GM12891 (cell line): ENCODE data around the gene PIP4K2A.

Experiments used
- DNase-seq: peaks from one replicate; pipeline ENCODE4 v3.0.0; 2011; ENCODE audit warnings: low spot score; ENCODE audit not compliant: insufficient read length
- FAIRE-seq: peaks from 2 replicates; lab custom pipeline; 2011; peaks lifted over from hg19 to GRCh38; lab: Jason Lieb, UNC
- PAX5 ChIP-seq: IDR thresholded peaks from 2 replicates; pipeline ENCODE4 v1.6.1; 2011; ENCODE audit warnings: low read length, moderate library complexity, mild to moderate bottlenecking; ENCODE audit not compliant: insufficient read depth, severe bottlenecking
- POLR2A ChIP-seq: IDR thresholded peaks from 2 replicates; pipeline ENCODE4 v1.6.1; 2011; ENCODE audit warnings: low read depth, low read length, control low read depth
- POLR2AphosphoS5 ChIP-seq: IDR thresholded peaks from 2 replicates; pipeline ENCODE4 v1.6.1; 2011; ENCODE audit warnings: low read depth, low read length, control low read depth
- POU2F2 ChIP-seq: IDR thresholded peaks from 2 replicates; pipeline ENCODE4 v1.6.1; 2011; ENCODE audit warnings: low read depth, mild to moderate bottlenecking, control low read depth, low read length, moderate library complexity
- SPI1 ChIP-seq: IDR thresholded peaks from 2 replicates; pipeline ENCODE4 v1.6.1; 2011; ENCODE audit warnings: low read depth, low read length, control low read depth
- TAF1 ChIP-seq: IDR thresholded peaks from 2 replicates; pipeline ENCODE4 v1.6.1; 2011; ENCODE audit warnings: low read depth, low read length, control low read depth

PIP4K2A gene

GRCh38 chr10:22658745-22659410 is 55.5 kb downstream of the PIP4K2A start:
- TF ChIP-seq TAF1 (no peak), POLR2AphosphoS5 (no peak), SPI1 (no peak), POU2F2 (no peak), POLR2A (no peak), PAX5 (no peak)
- no peak for DNase-seq
- FAIRE-seq: no peak

- FAIRE-seq (no peak), DNase-seq (no peak)
- TF ChIP-seq POLR2AphosphoS5: no peak
- no peak for TF ChIP-seq POU2F2
- no peak for TF ChIP-seq SPI1
- TF ChIP-seq POLR2A: no peak
- no peak for TF ChIP-seq TAF1
- no peak for TF ChIP-seq PAX5
Measured at GRCh38 chr10:22657566-22658225, 56.7 kb downstream of the PIP4K2A start.

GRCh38 chr10:22657024-22657423 is 57.4 kb downstream of the PIP4K2A start:
- FAIRE-seq (no peak), DNase-seq (no peak)
- TF ChIP-seq POU2F2: no peak
- TF ChIP-seq SPI1: no peak
- TF ChIP-seq POLR2A: no peak
- no peak for TF ChIP-seq POLR2AphosphoS5
- no peak for TF ChIP-seq TAF1
- TF ChIP-seq PAX5: no peak

GRCh38 chr10:22656036-22656435 is 58.3 kb downstream of the PIP4K2A start:
- DNase-seq (no peak), FAIRE-seq (no peak)

GRCh38 chr10:22655312-22655981 is 58.9 kb downstream of the PIP4K2A start:
- no peak for DNase-seq
- no peak for TF ChIP-seq POLR2AphosphoS5
- no peak for TF ChIP-seq POLR2A
- TF ChIP-seq TAF1: no peak
- no peak for TF ChIP-seq SPI1
- TF ChIP-seq POU2F2: no peak
- TF ChIP-seq PAX5: no peak

More at GRCh38 chr10:22656036-22656435, 58.3 kb downstream of the PIP4K2A start:
- TF ChIP-seq SPI1 (no peak), PAX5 (no peak), TAF1 (no peak), POLR2A (no peak), POLR2AphosphoS5 (no peak), POU2F2 (no peak)

GRCh38 chr10:22652988-22653481 is 61.3 kb downstream of the PIP4K2A start:
- FAIRE-seq: peak; percentile 26
- no peak for DNase-seq
- TF ChIP-seq PAX5 (no peak), TAF1 (no peak), POLR2A (no peak), POU2F2 (no peak), SPI1 (peak; percentile 49; the same call in 1 of the 2 replicates), POLR2AphosphoS5 (no peak)

More at GRCh38 chr10:22655312-22655981, 58.9 kb downstream of the PIP4K2A start:
- FAIRE-seq: no peak

- DNase-seq (no peak), FAIRE-seq (no peak)
- no peak for TF ChIP-seq POLR2AphosphoS5
- TF ChIP-seq SPI1: peak; percentile 68; the same call in 1 of the 2 replicates
- no peak for TF ChIP-seq TAF1
- no peak for TF ChIP-seq POU2F2
- no peak for TF ChIP-seq POLR2A
Measured at GRCh38 chr10:22651276-22651980, 63.0 kb downstream of the PIP4K2A start.

- TF ChIP-seq POU2F2: no peak
- TF ChIP-seq POLR2A: no peak
- TF ChIP-seq TAF1: no peak
- no peak for TF ChIP-seq POLR2AphosphoS5
- no peak for TF ChIP-seq SPI1
- DNase-seq: no peak
- no peak for FAIRE-seq
Measured at GRCh38 chr10:22649994-22650393, 64.4 kb downstream of the PIP4K2A start.
